GM18519 (cell line): ENCODE data around the gene DCLK2.

Experiments used
- ATAC-seq: cut with Tn5 transposase; IDR thresholded peaks from one replicate; pipeline ENCODE4 v1.9.1; 2021; ENCODE audit warnings: mild to moderate bottlenecking, moderate library complexity; ENCODE audit not compliant: unreplicated experiment, low FRiP score

The DCLK2 gene

GRCh38 chr4:150232029-150232428 lies 153.8 kb downstream of the DCLK2 start:
- no peak for ATAC-seq

GRCh38 chr4:150234246-150234645 lies 156.0 kb downstream of the DCLK2 start:
- no peak for ATAC-seq

GRCh38 chr4:150235317-150235716 lies 157.1 kb downstream of the DCLK2 start:
- no peak for ATAC-seq

GRCh38 chr4:150235808-150236271 lies 157.6 kb downstream of the DCLK2 start:
- ATAC-seq: no peak

- ATAC-seq: no peak
These were observed 158.4 kb downstream of the DCLK2 start for GRCh38 chr4:150236626-150237025.

- no peak for ATAC-seq
These were observed 159.0 kb downstream of the DCLK2 start for GRCh38 chr4:150237110-150237872.

- no peak for ATAC-seq
These were observed 160.3 kb downstream of the DCLK2 start for GRCh38 chr4:150238591-150238990.

- ATAC-seq: no peak
These were observed 161.8 kb downstream of the DCLK2 start for GRCh38 chr4:150240011-150240410.

GRCh38 chr4:150242820-150243458 lies 164.7 kb downstream of the DCLK2 start:
- ATAC-seq: no peak

GRCh38 chr4:150243932-150244331 lies 165.7 kb downstream of the DCLK2 start:
- ATAC-seq: no peak

GRCh38 chr4:150244600-150244999 lies 166.4 kb downstream of the DCLK2 start:
- no peak for ATAC-seq

GRCh38 chr4:150247184-150247583 lies 168.9 kb downstream of the DCLK2 start:
- no peak for ATAC-seq

- ATAC-seq: no peak
These were observed 169.9 kb downstream of the DCLK2 start for GRCh38 chr4:150248181-150248580.

GRCh38 chr4:150250293-150250997 lies 172.2 kb downstream of the DCLK2 start:
- ATAC-seq: no peak

GRCh38 chr4:150250998-150251651 lies 172.9 kb downstream of the DCLK2 start:
- no peak for ATAC-seq

- ATAC-seq: no peak
These were observed 173.5 kb downstream of the DCLK2 start for GRCh38 chr4:150251752-150252190.

GRCh38 chr4:150252306-150252705 lies 174.1 kb downstream of the DCLK2 start:
- no peak for ATAC-seq

GRCh38 chr4:150252741-150253140 lies 174.5 kb downstream of the DCLK2 start:
- no peak for ATAC-seq

GRCh38 chr4:150253416-150253815 lies 175.2 kb downstream of the DCLK2 start:
- ATAC-seq: no peak

GRCh38 chr4:150253965-150254630 lies 175.9 kb downstream of the DCLK2 start:
- no peak for ATAC-seq
